Stimulated activated CD8-positive, alpha-beta memory T cell treated with anti-CD3 and anti-CD28 coated beads, Interleukin-12 subunit alpha, Interleukin-12 subunit beta, amount 100 ng/mL, for 4 hours (primary cell): ENCODE measurements around the gene SEPTIN5.
"Not testable (repeated sequence)": the region's sequence is repeated elsewhere in the genome, so short reads cannot be mapped to it uniquely, and the experiment has no call there.

ENCODE experiments used
- DNase-seq: peaks from one replicate; pipeline ENCODE4 v3.0.0-alpha.2; 2020; ENCODE audit warnings: low read depth

Gene SEPTIN5

GRCh38 chr22:19680911-19681862, 33.1 kb upstream of the SEPTIN5 start:
- no peak for DNase-seq

GRCh38 chr22:19681863-19682245, 32.4 kb upstream of the SEPTIN5 start:
- DNase-seq = no peak

DNA sequence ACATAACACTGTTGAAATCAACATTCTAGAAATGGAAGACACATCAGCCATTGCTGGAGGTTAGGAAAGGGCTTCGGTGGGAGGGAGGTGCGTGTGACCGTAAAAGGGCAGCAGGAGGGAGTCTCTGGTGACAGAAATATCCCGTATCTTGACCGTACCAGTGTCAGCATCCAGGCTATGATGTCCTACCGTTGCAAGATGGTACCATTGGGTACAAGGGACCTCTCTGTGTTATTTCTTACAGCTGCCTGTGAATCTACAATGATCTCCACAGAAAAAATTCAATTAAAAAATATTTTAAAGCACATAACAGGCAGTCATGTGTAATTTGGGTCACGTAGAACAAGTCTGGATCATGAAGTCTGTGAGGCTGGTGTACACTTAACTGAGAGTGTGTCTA, 27.4 kb upstream of the SEPTIN5 start:
- DNase-seq = no peak

- DNase-seq = no peak
Measured at GRCh38 chr22:19687561-19688300, 26.6 kb upstream of the SEPTIN5 start.

- no peak for DNase-seq
Measured at GRCh38 chr22:19688301-19689290, 25.7 kb upstream of the SEPTIN5 start.

- no peak for DNase-seq
Measured at GRCh38 chr22:19689408-19689807, 24.9 kb upstream of the SEPTIN5 start.

GRCh38 chr22:19691007-19691720, 23.1 kb upstream of the SEPTIN5 start:
- DNase-seq = no peak

GRCh38 chr22:19691721-19692341, 22.5 kb upstream of the SEPTIN5 start:
- no peak for DNase-seq

DNA sequence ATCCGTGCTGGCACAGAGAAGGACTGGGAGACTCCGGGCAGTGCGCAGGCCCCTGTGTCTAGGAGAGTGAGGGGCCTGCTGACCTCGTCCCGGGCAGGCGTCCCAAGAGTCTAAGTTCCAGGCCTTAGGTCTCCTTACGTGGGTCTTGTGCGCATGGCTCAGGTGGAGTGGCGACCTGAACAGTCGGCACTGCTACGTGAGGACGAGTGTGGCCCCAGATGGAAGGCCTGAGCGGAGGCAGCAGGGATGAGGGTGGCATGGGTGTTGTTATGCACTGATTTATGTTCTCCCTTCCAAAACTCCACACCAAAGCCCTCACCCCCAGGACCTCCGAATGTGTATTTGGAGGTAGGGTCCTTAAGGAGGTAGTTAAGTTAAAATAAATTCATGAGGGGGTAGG, 20.7 kb upstream of the SEPTIN5 start:
- DNase-seq = no peak

- no peak for DNase-seq
Measured at GRCh38 chr22:19693981-19694670, 20.2 kb upstream of the SEPTIN5 start.

- no peak for DNase-seq
Measured at GRCh38 chr22:19694696-19695095, 19.6 kb upstream of the SEPTIN5 start.

GRCh38 chr22:19696504-19697276, 17.6 kb upstream of the SEPTIN5 start:
- no peak for DNase-seq

DNA sequence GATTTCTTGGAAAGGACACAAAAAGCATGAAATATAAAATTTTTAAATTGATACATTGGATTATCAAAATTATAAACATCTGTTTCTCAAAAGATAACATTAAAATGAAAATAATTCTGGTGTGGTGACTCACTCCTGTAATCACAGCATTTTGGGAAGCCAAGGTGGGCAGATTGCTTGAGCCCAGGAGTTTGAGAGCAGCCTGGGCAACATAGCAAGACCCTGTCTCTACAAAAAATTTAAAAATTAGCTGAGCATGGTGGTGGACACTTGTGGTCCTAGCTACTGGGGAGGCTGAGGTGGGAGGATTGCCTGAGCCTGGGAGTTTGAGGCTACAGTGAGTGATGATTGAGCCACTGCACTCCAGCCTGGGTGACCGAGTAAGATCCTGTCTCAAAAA, 16.4 kb upstream of the SEPTIN5 start:
- not testable (repeated sequence) for DNase-seq

GRCh38 chr22:19700790-19701419, 13.4 kb upstream of the SEPTIN5 start:
- no peak for DNase-seq

GRCh38 chr22:19701420-19702145, 12.7 kb upstream of the SEPTIN5 start:
- no peak for DNase-seq

DNA sequence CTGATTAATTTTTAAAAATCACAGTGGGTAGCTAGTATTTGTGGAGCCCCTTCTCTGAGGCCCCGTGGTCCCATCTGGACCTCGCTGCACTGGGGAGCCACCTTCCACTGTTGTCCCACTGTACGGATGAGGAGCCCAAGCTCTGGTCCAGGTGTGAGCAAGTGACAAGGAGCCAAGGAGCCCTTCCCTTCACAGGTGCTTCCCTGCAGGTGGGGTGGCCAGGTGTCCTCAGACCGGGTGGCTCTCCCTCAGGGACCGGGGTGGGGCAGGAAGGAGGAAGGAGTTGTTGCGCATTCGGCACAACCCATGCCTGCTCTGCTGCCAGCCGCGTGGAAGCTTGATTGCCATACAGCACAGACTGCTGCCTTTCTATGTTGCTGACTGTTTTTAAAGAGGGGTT, 10.4 kb upstream of the SEPTIN5 start:
- DNase-seq = no peak

GRCh38 chr22:19704355-19705015, 9.8 kb upstream of the SEPTIN5 start:
- DNase-seq = no peak
